ENCODE results near the gene EPB41.

Gene EPB41

GRCh38 chr1:28971980-28972771 lies 57.8 kb downstream of the EPB41 start:
- no peak for TF ChIP-seq TAF1 (IDR thresholded peaks at IDR 0.05; ENCODE audit: borderline replicate concordance, insufficient read depth, low read length)
- no peak for TF ChIP-seq FOXP2 (optimal IDR thresholded peaks at IDR 0.05; ENCODE audit: borderline replicate concordance, extremely low read depth, extremely low read length, insufficient read depth)
- TF ChIP-seq SIN3A (IDR thresholded peaks at IDR 0.05; ENCODE audit: borderline replicate concordance, insufficient read depth, low read length): no peak
- TF ChIP-seq POLR2AphosphoS5 (IDR thresholded peaks at IDR 0.05; ENCODE audit: low read depth, low read length): no peak
- no peak for TF ChIP-seq REST (IDR thresholded peaks at IDR 0.05; ENCODE audit: insufficient read depth in 1 of 2, low read depth in 2 of 2, low read length in 2 of 2)

- no peak for TF ChIP-seq TAF1 (IDR thresholded peaks at IDR 0.05; ENCODE audit: borderline replicate concordance, insufficient read depth, low read length)
- no peak for TF ChIP-seq REST (IDR thresholded peaks at IDR 0.05; ENCODE audit: insufficient read depth in 1 of 2, low read depth in 2 of 2, low read length in 2 of 2)
- TF ChIP-seq FOXP2 (optimal IDR thresholded peaks at IDR 0.05; ENCODE audit: borderline replicate concordance, extremely low read depth, extremely low read length, insufficient read depth): no peak
- no peak for TF ChIP-seq POLR2AphosphoS5 (IDR thresholded peaks at IDR 0.05; ENCODE audit: low read depth, low read length)
- no peak for TF ChIP-seq SIN3A (IDR thresholded peaks at IDR 0.05; ENCODE audit: borderline replicate concordance, insufficient read depth, low read length)
These were observed 59.4 kb downstream of the EPB41 start for GRCh38 chr1:28973596-28974421.

- no peak for TF ChIP-seq REST (IDR thresholded peaks at IDR 0.05; ENCODE audit: insufficient read depth in 1 of 2, low read depth in 2 of 2, low read length in 2 of 2)
- TF ChIP-seq SIN3A (IDR thresholded peaks at IDR 0.05; ENCODE audit: borderline replicate concordance, insufficient read depth, low read length): no peak
- no peak for TF ChIP-seq FOXP2 (optimal IDR thresholded peaks at IDR 0.05; ENCODE audit: borderline replicate concordance, extremely low read depth, extremely low read length, insufficient read depth)
- no peak for TF ChIP-seq POLR2AphosphoS5 (IDR thresholded peaks at IDR 0.05; ENCODE audit: low read depth, low read length)
- no peak for TF ChIP-seq TAF1 (IDR thresholded peaks at IDR 0.05; ENCODE audit: borderline replicate concordance, insufficient read depth, low read length)
These were observed 60.1 kb downstream of the EPB41 start for GRCh38 chr1:28974432-28974831.

GRCh38 chr1:28976248-28976647 lies 61.9 kb downstream of the EPB41 start:
- TF ChIP-seq TAF1 (IDR thresholded peaks at IDR 0.05; ENCODE audit: borderline replicate concordance, insufficient read depth, low read length) (no peak), REST (IDR thresholded peaks at IDR 0.05; ENCODE audit: insufficient read depth in 1 of 2, low read depth in 2 of 2, low read length in 2 of 2) (no peak), POLR2AphosphoS5 (IDR thresholded peaks at IDR 0.05; ENCODE audit: low read depth, low read length) (no peak), SIN3A (IDR thresholded peaks at IDR 0.05; ENCODE audit: borderline replicate concordance, insufficient read depth, low read length) (no peak), FOXP2 (optimal IDR thresholded peaks at IDR 0.05; ENCODE audit: borderline replicate concordance, extremely low read depth, extremely low read length, insufficient read depth) (no peak)
